GM18519 (cell line): ENCODE results near the gene C4BPA.

Source experiments
- ATAC-seq: cut with Tn5 transposase; IDR thresholded peaks from one replicate; pipeline ENCODE4 v1.9.1; 2021; ENCODE audit warnings: mild to moderate bottlenecking, moderate library complexity; ENCODE audit not compliant: unreplicated experiment, low FRiP score

Gene C4BPA

DNA sequence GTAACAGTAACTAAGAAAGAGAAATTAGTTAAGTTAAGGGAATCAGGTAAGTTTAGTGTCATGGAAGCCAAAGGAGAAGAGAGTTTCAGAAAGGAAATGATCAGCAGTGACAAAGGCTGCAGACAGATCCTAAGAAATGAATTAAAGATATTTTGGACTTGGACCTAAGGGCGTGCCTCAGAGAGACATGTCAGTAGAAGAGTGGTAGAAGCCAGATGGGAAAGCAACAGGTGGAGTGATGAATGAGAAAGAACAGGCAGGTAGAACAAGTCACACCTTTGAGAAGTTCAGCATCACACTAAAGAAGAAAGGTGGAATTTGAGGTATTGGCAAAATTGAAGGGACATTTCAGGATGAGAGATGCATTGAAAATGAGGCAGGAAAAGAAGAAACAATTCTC, 1.4 kb upstream of the C4BPA start:
- no peak for ATAC-seq

DNA sequence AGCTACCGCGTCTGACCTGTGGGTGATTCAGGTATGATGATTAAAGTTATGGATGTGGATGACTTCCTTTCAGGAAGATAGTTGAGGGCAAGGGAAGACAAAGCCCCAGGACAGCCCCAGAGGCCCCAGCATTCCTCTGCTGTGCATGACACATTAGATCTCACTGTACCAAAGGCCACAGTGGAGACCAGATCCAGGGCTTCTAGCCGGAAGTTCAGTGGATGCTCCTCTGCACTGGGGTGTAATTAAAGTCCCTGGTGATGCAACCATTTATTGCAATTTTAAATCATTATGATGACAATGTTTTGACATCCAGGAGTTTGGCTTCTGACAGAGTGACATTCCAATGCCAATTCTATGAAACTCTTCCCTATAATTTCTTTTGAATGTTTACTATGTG, 5.0 kb downstream of the C4BPA start:
- ATAC-seq: no peak

DNA sequence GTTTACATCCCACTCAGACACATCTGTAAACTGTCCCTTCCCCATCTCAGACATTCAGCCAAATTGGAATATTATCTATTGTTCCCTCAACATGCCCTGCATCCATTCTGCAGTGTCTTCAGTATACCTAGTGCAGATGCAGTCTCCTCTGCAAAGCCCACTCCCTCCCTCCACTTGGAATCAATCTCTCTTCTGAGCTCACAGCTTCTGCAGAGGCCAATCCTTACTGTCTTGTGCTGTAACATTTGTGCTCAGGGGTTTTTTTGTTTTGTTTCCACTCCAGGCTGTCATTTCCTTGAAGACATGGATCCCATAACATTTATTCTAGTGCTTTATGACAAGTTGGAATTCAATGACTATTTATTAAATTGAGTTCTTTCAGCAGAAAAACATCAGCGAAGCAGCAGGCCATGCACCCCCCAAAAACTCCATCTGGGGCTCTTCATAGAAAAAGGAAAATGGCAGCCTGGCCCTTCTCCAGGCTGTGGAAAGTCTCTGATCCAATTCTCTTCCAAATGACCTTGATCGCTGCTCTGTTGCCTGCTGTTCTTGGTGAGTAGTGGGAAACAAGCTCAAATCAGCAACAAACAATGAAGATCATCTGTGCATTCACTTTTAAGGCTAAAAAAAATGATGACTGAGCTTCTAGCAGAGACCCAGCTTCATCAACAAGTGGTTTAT, 8.7 kb downstream of the C4BPA start:
- ATAC-seq: no peak

DNA sequence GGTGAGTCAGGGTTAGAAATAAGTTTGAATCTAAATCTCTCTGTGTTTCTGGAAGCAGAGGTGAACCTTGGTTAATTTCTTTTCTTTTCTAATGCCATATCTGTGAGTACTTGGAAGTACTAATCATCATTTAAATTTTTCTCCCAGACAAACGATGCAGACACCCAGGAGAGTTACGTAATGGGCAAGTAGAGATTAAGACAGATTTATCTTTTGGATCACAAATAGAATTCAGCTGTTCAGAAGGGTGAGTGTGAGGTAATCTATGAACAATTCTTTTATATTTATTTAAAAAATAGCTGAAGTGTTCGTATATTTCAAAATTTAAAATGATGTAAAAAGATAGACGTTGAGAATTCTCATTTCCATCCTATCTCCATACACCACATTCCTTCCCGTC, 11.2 kb downstream of the C4BPA start:
- no peak for ATAC-seq

DNA sequence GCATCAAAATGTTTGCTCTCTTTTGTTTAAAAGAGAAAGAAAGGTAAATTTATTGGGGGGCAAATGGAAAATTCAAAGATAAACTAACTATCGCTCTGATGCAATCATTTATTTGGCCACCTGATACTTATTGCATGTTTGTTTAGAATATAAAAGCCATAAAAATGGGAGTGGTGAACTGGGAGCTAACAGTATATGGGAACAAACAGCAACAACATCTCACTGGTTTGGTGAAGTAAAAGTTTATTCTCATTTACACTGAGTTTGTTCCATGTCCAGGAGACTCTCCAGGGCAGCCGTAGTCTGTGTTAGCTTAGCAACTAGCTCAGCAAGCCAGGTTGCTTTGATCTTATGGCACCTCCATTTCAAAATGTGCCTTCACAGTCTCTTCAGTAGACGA, 20.4 kb downstream of the C4BPA start:
- no peak for ATAC-seq

DNA sequence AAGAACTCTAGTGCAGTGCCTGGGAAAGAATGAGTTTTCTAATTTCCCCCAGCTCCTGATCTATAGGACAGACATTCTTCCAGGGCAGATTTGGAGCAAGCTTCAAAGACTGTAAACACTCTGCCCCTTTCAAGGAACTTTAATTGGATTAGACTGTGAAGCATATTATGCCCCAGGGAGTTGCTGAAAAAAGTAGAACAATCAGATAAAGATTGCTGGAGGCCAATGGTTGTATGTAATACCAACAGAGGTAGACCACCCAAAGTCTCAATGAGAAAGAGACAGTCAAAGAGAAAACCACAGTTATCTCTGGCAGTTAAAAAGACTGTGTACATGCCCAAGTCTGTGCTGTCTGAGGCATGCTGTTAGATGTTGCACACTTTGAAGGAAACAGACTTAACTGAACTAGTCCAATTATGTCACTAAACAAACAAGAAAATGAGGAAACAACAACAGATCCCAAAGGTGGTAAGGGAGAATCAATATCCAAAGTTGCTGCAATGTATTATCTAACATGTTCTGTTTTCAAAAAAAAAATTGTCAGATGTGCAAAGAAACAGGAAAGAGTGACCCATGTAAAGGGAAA, 24.4 kb downstream of the C4BPA start:
- ATAC-seq: no peak

DNA sequence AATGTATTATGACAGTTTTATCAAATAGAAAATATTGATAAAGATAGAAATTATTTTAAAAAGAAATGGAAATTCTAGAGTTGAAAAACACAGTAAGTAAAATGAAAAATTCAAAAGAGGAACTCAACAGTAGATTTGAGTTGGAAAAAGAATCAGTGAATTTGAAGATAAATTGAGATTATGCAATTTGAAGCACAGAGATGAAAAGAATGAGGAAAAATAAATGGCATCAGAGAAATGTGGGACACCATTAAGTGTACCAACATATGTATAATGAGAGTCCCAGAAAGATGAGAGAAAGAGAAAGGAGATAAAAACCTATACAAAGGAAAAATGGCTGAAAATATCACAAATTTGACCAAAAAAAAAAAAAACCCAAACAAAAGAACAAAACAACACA, 25.0 kb downstream of the C4BPA start:
- no peak for ATAC-seq

DNA sequence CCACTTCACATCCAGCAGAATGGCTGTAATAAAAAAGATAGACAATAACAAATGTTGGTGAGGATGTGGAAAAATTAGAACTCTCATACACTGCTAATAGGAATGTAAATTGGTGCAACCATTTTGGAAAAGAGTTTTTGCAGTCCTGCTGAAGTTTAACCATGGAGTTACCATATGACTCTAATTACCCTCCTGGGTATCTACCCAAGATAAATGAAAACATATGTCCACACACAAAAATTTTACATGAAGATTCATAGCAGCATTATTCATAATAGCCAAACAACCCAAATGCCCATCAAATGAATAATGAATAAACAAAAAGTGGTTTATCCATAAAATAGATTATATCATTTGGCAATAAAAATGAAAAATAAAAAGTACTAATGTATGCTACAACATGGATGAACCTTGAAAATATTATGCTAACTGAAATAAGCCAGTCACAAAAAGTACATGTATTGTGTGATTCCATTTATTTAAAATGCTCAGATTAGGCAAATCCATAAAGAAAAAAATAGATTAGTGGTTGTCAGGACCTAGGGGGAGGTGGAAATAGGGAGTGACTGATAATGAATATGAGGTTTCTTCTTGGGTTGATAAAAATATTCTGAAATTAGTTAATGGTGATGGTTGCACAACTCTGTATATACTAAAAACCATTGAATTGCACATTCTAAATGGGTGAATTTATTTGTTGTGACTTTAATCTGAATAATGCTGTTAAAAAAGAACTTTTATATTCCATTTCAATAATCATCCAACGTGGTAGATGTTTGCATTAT, 26.4 kb downstream of the C4BPA start:
- no peak for ATAC-seq

DNA sequence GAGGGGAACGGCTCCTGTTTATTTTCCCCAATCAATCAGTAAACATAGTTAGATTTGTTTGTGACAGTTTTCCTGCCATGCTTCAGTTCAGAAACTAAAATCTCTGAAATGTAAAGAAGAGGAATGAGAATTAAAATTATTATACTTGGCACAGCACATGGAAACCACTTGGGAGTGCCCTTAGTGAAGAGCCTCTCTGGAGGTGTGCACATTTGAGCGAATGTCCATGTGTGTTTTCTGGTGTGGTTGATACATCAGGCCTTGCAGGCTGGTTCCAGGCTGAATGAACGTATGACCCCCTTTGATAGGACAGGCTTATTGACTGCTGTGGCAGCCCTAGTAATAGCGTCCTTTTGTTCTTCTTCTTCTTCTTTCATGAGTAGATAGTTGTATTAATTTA, 27.1 kb downstream of the C4BPA start:
- ATAC-seq: no peak

DNA sequence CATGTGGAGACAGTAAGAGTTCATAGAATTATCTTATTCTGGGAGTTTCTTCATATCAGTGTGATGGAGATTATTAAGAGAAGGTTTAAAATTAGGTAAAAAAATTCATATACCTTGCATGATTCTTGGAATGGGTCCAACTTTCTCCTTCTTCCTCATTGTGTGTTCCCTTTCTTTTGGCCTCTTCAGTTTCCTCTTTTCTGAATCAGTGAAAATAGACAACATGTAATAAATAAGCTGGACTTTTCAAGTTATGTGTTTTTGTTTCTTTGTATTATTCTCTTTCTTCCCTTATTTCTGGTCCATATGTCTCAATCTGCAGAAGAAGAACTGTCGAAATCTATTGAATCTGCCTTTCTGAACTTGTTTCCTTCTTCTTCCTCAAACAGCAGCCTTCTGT, 30.5 kb downstream of the C4BPA start:
- ATAC-seq: no peak

DNA sequence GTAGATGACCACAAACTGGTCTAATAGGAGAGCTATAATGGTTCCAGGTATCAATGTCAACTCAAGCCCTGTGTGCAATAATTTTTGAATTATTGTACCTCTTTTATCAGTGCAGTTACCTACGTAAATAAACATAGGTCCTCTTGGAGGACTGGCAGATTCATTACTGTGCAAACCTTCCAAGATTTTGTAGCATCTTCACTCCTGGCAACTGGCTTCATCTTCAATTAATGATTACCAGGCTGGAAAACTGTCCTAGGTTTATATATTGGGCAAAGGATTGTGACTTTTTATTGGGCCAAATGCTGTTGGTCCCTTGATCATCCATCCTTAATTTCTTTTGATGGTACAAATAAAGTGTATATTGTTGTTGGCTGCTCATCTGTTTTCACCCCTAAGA, 35.6 kb downstream of the C4BPA start:
- no peak for ATAC-seq

DNA sequence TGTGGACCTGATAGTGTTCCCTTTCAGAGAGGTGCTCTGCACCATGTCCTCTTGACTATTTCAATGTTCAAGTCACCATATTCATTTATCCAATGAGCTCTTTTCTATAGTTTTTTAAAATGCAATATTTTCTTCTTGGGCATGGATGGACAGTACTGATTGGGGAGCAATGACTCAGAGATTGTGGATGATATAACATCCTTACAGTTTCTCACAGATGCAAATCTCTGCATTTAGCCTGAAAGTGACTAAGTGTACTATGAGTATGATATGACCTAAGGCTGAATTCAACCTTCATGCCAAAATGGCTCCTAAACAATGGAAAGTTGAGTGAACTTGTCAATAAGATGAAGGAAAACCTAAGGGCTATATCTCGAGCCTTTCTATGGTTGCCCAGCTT, 36.5 kb downstream of the C4BPA start:
- ATAC-seq: no peak

DNA sequence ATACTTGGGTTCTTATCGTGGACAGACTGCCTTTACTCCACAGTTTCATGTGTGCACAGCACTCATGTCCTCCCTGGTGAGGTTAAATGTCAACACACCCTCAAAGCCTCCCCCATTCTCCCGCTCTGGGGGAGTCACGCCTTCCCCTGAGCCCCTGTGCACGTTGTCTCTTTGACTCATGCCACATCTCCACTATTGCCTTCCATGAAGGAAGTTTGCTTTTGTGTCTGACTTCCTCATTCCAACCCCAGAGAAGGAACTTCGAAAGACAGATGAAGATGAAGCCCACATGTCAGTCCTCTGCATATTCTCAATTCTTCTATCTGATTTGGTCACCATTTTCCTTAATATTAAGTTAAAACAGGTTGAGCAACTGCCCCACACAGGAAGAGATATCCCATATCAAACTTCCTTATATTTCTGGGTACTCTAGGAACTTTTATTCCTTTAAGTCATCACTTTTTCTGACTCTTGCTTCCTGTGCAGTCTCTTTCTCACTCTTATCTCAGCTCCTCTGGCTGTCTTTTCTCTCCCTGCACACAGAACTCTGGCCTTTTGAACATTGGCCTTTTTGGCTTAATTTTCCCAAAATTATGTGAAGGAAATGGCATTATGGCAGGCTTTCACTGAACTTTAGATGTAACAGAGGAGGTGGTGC, 41.5 kb downstream of the C4BPA start:
- ATAC-seq: no peak

DNA sequence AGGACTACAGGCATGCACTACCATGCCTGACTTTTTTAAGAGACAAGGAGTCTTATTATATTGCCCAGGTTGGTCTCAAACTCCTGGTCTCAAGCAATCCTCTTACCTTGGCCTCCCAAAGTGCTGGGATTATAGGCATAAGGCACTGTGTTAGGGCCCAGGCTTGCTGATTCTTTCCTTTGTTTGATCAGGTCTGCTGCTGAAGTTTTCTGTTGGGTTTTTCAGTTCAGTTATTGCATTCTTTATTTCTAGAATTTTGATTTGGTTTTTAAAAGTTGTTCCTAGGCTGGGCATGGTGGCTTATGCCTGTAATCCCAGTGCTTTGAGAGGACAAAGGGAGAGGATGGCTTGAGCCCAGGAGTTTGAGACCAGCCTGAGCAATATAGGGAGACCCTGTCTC, 47.9 kb downstream of the C4BPA start:
- ATAC-seq: no peak

DNA sequence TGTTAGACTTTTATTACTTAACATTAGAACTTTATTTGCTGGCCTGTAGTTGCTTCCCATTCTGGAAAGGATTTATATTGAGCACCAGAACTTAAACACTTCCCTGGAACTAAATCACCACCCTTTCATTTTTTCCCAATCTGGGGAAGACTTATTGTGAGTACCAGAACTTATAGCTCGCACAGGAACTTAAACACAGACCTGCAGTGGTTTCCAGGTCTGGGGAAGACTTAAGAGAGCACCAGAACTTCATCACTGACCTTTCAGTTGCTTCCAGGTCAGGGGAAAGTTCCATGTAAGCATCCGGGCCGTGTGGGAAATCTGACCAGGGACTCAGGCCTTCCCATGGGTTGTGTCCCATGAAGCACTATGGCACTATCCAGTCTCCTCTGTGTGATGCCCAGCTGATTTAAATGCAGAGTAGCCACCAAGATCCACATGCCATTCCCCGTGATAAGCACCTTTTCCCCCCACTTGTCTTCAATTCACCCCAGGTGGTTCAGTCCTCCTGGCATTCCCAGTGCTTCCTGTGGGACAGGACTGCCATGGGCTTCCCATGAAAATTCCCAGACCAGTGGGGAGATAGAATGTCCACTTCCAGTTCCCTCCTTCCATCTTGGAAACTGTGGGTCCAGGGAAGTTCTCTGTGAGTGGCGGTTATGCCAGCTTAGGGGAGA, 48.9 kb downstream of the C4BPA start:
- ATAC-seq: no peak

DNA sequence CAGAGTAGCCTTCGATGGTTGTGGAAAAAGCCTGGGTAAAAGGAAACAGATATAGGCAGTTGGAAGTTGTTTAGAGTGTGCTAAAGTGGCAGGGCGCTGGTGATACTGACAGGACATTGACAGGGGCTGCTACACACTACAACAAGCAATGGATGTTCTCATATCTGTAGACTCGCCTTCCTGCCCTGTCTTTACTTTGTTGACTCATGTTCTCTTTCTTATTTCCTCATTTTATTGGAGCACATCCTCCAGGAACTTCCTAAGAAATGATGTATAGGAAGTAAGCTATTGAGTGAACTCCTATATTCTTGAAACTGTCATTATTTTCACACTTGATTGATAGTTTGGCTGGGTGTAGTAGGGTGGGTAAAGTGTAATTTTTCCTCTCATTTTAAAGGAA, 51.0 kb downstream of the C4BPA start:
- ATAC-seq: no peak

DNA sequence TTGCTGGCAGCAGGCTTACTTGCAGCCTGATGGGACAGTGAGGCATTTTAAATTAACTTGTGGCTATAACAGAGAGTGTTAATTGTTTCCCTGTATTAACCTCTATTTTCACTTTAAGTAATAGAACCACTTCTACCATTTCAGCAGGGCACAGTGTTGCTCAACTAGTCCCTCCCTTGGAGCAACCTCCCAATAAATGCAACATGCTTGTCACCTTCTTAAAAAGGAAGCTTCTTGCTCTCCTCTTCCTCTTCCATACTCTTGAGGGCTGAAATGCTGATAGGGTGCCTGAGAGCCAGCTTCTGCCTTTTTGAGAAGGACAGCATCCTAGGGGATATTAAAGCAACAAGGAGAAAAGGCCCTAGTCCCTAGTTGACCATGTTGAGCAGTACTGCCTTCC, 52.1 kb downstream of the C4BPA start:
- no peak for ATAC-seq

DNA sequence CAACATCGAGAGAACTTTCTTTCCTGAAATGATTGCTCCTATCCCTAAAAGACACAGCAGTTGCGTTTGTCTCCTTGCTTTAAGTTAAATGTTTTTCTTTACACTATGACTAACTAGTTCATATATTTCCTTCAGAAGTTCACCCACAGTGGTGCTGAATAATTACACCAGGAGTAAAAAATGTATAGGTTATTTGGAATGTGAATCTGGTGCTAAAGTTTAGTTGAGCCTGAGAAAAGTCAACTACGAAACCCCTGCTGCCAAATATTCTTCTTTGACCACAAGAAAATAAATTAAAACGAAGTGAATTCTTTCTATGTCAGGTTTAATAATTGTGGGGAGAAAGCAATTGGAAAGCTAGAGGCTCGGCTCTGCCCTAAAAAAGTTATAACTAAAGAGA, 52.8 kb downstream of the C4BPA start:
- no peak for ATAC-seq

DNA sequence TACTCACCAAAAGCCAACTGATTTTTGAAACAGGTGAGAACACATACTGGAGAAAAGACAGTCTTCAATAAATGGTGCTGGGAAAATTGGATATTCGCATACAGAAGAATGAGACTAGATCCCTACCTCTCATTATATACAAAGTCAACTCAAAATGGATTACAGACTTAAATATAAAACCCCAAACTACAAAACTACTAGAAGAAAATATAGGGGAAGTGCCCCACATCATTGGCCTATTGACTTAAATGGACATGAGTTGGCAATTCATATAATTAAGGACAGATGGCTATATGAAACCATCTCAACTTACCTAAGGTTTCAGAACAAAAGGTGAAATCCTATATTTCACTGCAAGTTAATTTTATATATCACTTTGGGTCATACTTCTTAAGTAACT, 60.1 kb downstream of the C4BPA start:
- ATAC-seq: no peak

DNA sequence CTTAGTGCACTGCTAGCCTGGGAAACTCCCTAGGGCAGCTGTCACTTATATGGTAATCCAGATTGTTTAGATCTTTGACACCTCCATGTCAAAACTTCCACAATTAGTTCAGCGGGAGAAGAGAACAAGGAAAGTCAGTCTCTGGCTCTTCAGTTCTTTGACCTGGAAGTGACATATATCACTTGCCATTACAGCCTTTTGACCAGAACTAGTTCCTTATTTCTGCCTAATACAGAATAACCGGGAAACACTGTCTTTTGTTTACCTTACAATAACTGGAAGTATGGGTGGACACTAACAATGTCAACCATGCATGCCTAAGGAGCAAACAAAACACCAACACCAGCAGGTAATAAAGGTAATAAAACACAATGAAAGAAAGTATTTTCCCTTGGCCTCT, 68.3 kb downstream of the C4BPA start:
- no peak for ATAC-seq

DNA sequence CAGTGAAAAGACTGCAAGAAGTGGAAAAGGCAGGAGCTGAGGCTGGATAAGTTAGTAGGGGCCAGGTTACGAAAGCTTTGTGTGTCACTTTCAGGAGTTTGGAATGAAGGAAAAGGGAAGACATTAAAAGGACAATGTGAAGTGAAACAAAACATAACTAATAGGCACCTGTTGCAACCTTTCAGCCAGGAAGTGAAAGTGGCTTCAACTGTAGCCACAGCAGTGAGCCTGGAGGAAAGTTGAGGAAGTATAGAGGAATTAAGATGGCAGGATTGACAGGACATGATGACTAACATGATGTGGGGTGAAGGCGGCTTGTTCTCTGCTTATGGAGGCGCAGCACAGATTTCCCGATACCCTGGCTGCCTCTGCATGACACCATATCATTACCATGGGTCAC, 68.9 kb downstream of the C4BPA start:
- ATAC-seq: no peak
